ENCODE measurements around the gene ZFP91. TPM values are rescaled to one million over a fixed set of nuclear protein-coding genes. Genes with fewer than 3 reads are reported as not detected.

ZFP91 gene
- total and polyA plus RNA-seq, 2 experiments from 2014 or later, result 10.2 to 30.0 TPM

DNA sequence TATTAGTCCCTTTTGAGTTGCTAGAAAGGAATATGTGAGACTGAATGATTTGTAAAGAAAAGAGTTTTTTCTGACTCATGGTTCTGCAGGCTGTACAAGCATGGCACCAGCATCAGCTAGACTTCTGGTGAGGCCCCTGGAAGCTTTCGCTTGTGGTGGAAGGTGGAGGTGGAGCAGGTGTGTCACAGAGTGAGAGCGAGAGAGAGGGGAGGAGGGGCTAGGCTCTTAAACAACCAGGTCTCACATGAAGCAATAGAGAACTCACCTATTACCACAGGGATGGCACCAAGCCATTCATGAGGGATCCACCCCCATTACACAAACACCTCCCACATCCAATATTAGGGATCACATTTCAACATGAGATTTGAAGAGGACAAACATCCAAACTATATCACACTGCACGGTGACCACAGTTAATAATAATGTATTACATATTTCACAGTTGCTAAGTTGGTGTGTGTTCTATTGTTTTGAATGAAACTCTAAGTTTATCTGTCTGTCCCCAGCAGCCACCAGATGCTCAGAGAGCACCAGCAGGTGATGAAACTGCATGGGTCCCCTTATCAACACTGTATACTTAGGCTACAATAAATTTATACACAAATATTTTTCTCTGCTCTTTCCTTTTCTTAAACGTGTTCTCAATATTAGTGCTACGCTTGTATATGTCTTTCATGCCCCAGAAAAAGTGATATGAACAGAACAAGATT is 14.1 kb downstream of the ZFP91 start:
- peaks cover 7% of the 10 kb centered on the region; the same call in 1 of the 3 replicates for H3K36me3 Mint-ChIP-seq (ENCODE audit: low read depth)
- peak; percentile 79 for ATAC-seq
- H3K27ac Mint-ChIP-seq, result peak overlapping the region; percentile 31; the same call in 1 of the 2 replicates
- Histone ChIP-seq H2AFZ (no peak overlapping the region), H3K27me3 (ENCODE audit: insufficient read depth) (no peaks in the 10 kb centered on the region), H3K4me1 (ENCODE audit: insufficient read depth) (no peaks in the 10 kb centered on the region), H3K4me3 (no peak overlapping the region), H4K20me1 (replicated peaks; ENCODE audit: insufficient read depth) (peaks cover 43% of the 10 kb centered on the region), H3K27ac (ENCODE audit: low read depth) (no peak overlapping the region), H3K9me2 (ENCODE audit: insufficient read depth) (no peaks in the 10 kb centered on the region), H3K4me2 (no peak overlapping the region), H3F3A (replicated peaks; ENCODE audit: low read depth) (no peaks in the 10 kb centered on the region), H3K79me2 (replicated peaks; ENCODE audit: insufficient read depth) (peaks cover 99% of the 10 kb centered on the region), H3K36me3 (ENCODE audit: insufficient read depth) (no peaks in the 10 kb centered on the region)
- TF ChIP-seq, protein P1, sequence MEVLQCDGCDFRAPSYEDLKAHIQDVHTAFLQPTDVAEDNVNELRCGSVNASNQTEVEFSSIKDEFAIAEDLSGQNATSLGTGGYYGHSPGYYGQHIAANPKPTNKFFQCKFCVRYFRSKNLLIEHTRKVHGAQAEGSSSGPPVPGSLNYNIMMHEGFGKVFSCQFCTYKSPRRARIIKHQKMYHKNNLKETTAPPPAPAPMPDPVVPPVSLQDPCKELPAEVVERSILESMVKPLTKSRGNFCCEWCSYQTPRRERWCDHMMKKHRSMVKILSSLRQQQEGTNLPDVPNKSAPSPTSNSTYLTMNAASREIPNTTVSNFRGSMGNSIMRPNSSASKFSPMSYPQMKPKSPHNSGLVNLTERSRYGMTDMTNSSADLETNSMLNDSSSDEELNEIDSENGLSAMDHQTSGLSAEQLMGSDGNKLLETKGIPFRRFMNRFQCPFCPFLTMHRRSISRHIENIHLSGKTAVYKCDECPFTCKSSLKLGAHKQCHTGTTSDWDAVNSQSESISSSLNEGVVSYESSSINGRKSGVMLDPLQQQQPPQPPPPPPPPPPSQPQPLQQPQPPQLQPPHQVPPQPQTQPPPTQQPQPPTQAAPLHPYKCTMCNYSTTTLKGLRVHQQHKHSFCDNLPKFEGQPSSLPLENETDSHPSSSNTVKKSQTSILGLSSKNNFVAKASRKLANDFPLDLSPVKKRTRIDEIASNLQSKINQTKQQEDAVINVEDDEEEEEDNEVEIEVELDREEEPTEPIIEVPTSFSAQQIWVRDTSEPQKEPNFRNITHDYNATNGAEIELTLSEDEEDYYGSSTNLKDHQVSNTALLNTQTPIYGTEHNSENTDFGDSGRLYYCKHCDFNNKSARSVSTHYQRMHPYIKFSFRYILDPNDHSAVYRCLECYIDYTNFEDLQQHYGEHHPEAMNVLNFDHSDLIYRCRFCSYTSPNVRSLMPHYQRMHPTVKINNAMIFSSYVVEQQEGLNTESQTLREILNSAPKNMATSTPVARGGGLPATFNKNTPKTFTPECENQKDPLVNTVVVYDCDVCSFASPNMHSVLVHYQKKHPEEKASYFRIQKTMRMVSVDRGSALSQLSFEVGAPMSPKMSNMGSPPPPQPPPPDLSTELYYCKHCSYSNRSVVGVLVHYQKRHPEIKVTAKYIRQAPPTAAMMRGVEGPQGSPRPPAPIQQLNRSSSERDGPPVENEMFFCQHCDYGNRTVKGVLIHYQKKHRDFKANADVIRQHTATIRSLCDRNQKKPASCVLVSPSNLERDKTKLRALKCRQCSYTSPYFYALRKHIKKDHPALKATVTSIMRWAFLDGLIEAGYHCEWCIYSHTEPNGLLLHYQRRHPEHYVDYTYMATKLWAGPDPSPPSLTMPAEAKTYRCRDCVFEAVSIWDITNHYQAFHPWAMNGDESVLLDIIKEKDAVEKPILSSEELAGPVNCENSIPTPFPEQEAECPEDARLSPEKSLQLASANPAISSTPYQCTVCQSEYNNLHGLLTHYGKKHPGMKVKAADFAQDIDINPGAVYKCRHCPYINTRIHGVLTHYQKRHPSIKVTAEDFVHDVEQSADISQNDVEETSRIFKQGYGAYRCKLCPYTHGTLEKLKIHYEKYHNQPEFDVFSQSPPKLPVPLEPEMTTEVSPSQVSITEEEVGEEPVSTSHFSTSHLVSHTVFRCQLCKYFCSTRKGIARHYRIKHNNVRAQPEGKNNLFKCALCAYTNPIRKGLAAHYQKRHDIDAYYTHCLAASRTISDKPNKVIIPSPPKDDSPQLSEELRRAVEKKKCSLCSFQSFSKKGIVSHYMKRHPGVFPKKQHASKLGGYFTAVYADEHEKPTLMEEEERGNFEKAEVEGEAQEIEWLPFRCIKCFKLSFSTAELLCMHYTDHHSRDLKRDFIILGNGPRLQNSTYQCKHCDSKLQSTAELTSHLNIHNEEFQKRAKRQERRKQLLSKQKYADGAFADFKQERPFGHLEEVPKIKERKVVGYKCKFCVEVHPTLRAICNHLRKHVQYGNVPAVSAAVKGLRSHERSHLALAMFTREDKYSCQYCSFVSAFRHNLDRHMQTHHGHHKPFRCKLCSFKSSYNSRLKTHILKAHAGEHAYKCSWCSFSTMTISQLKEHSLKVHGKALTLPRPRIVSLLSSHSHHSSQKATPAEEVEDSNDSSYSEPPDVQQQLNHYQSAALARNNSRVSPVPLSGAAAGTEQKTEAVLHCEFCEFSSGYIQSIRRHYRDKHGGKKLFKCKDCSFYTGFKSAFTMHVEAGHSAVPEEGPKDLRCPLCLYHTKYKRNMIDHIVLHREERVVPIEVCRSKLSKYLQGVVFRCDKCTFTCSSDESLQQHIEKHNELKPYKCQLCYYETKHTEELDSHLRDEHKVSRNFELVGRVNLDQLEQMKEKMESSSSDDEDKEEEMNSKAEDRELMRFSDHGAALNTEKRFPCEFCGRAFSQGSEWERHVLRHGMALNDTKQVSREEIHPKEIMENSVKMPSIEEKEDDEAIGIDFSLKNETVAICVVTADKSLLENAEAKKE (CRISPR knock-in tag; IDR thresholded peaks at IDR 0.05), result no peak
- TF ChIP-seq JUNB (IDR thresholded peaks at IDR 0.05; ENCODE audit: unreplicated experiment) (no peak), CREB1 (CRISPR knock-in tag; IDR thresholded peaks at IDR 0.05; ENCODE audit: low read depth) (no peak), STAT1 (IDR thresholded peaks at IDR 0.05; ENCODE audit: unreplicated experiment) (no peak)
- TF ChIP-seq, protein P2, sequence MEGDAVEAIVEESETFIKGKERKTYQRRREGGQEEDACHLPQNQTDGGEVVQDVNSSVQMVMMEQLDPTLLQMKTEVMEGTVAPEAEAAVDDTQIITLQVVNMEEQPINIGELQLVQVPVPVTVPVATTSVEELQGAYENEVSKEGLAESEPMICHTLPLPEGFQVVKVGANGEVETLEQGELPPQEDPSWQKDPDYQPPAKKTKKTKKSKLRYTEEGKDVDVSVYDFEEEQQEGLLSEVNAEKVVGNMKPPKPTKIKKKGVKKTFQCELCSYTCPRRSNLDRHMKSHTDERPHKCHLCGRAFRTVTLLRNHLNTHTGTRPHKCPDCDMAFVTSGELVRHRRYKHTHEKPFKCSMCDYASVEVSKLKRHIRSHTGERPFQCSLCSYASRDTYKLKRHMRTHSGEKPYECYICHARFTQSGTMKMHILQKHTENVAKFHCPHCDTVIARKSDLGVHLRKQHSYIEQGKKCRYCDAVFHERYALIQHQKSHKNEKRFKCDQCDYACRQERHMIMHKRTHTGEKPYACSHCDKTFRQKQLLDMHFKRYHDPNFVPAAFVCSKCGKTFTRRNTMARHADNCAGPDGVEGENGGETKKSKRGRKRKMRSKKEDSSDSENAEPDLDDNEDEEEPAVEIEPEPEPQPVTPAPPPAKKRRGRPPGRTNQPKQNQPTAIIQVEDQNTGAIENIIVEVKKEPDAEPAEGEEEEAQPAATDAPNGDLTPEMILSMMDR (conservative IDR thresholded peaks at IDR 0.05; ENCODE audit: low read depth in 2 of 2), result no peak
- peaks cover 1% of the 10 kb centered on the region for H3K27me3 Mint-ChIP-seq (ENCODE audit: insufficient read depth, low read depth, poor library complexity)
- DNase-seq (ENCODE audit: low spot score), result no peak
- H3K9me3 Mint-ChIP-seq, result no peaks in the 10 kb centered on the region
- peaks cover 18% of the 10 kb centered on the region for H3K4me1 Mint-ChIP-seq
- H3K4me3 Mint-ChIP-seq, result no peak overlapping the region
